Measurements from ENCODE around the gene SOX10.

GRCh38 chr22:37971475-37972434 lies 12.6 kb downstream of the SOX10 start:
- TF ChIP-seq CTCF (IDR thresholded peaks at IDR 0.05) (no peak), POLR2A (IDR thresholded peaks at IDR 0.05) (no peak)
